Pulmonary artery endothelial cell (primary cell): ENCODE measurements around the gene ADPRHL1. TPM values are rescaled to one million over a fixed set of nuclear protein-coding genes. Genes with fewer than 3 reads are reported as not detected.

Experiments
- DNase-seq: peaks from one replicate; pipeline ENCODE4 v3.0.0-alpha.2; 2011; ENCODE audit warnings: low read depth, low spot score
- total RNA-seq: library from RNA; depleted of rRNA; stranded (reverse); fragments of >200 nt; gene quantifications from 2 replicates; pipeline ENCODE4 v1.2.3, GENCODE V29; 2014

The ADPRHL1 gene
- total RNA-seq, 1 donor from 2014 or later, result 0.20 TPM

GRCh38 chr13:113351514-113352026 is 101.7 kb downstream of the ADPRHL1 start:
- no peak for DNase-seq

- no peak for DNase-seq
Measured at GRCh38 chr13:113350938-113351335, 102.4 kb downstream of the ADPRHL1 start.

GRCh38 chr13:113350065-113350937 is 103.0 kb downstream of the ADPRHL1 start:
- DNase-seq, result no peak

Other genes with a start within 250 kb of the ADPRHL1 start
- gene PCID2, start 244.8 kb downstream of the ADPRHL1 start, total RNA-seq, result 53.4 and 67.3 TPM in 2 replicates
- 116 and 129 TPM in 2 replicates for gene CUL4A, start 243.9 kb downstream of the ADPRHL1 start, total RNA-seq
- gene LAMP1, start 156.2 kb downstream of the ADPRHL1 start, total RNA-seq, result 209 and 236 TPM in 2 replicates
- 0.07 and 0.20 TPM in 2 replicates for gene GRTP1, start 89.4 kb downstream of the ADPRHL1 start, total RNA-seq
- gene DCUN1D2, start 37.2 kb upstream of the ADPRHL1 start, total RNA-seq, result 7.7 and 8.2 TPM in 2 replicates
- gene TFDP1, start 131.3 kb upstream of the ADPRHL1 start, total RNA-seq, result 69.5 and 90.6 TPM in 2 replicates
- 0.07 and 0.13 TPM in 2 replicates for gene ATP4B, start 204.7 kb upstream of the ADPRHL1 start, total RNA-seq
- gene GRK1, start 213.7 kb upstream of the ADPRHL1 start, total RNA-seq, result not detected in 2 replicates